Activated CD8-positive, alpha-beta T cell treated with anti-CD3 and anti-CD28 coated beads, Interleukin-2, amount 10 ng/mL, durations not matched to agents 7 days and 5 days (primary cell): ENCODE results near the gene HOXA13. TPM values are rescaled to one million over a fixed set of nuclear protein-coding genes. Genes with fewer than 3 reads are reported as not detected.

Experiments used
- ATAC-seq: fragments of 150-1000 bp; cut with Tn5 transposase; one replicate; pipeline ENCODE4 v1.10.0; 2021; ENCODE audit warnings: moderate library complexity
- CTCF ChIA-PET: fragments of 350-600 bp; sonication (Branson Sonifier 250); formaldehyde crosslinking; loops from one replicate; lab custom pipeline; 2021; ENCODE audit warnings: antibody characterized with exemption; lab: Charles Lee
- POLR2A ChIA-PET: fragments of 350-600 bp; sonication (Branson Sonifier 250); formaldehyde crosslinking; loops from one replicate; lab custom pipeline; 2021; ENCODE audit warnings: antibody characterized with exemption; lab: Charles Lee
- DNase-seq: peaks from one replicate; pipeline ENCODE4 v3.0.0-alpha.2; 2020
- H3K27ac Mint-ChIP-seq: one replicate; pipeline ENCODE4 v1.8.0; 2021; ENCODE audit warnings: mild to moderate bottlenecking, mixed read lengths
- H3K27me3 Mint-ChIP-seq: one replicate; pipeline ENCODE4 v1.8.0; 2021; ENCODE audit warnings: low read depth, mixed read lengths
- H3K36me3 Mint-ChIP-seq: one replicate; pipeline ENCODE4 v1.8.0; 2021; ENCODE audit warnings: low read depth, mixed read lengths
- H3K4me1 Mint-ChIP-seq: one replicate; pipeline ENCODE4 v1.8.0; 2021; ENCODE audit warnings: low read depth, mixed read lengths
- H3K4me3 Mint-ChIP-seq: one replicate; pipeline ENCODE4 v1.8.0; 2021; ENCODE audit warnings: mild to moderate bottlenecking, mixed read lengths
- H3K9me3 Mint-ChIP-seq: one replicate; pipeline ENCODE4 v1.8.0; 2022; ENCODE audit warnings: mixed read lengths; ENCODE audit not compliant: insufficient read depth
- total RNA-seq, 2 experiments: library from RNA; stranded (reverse); gene quantifications; one replicate each; pipeline ENCODE4 v1.2.3, GENCODE V29; 2021

Gene HOXA13
- total RNA-seq, 2 experiments from 2014 or later: not detected

GRCh38 chr7:27212497-27213432 lies 12.9 kb upstream of the HOXA13 start:
- ChIA-PET CTCF (interaction anchor here (1.1 kb wide), 1 partner anchor 8 kb away, joined by 3 read pairs; no protein-coding TSS in a partner anchor), POLR2A (no interaction called here)
- DNase-seq: no peak

DNA sequence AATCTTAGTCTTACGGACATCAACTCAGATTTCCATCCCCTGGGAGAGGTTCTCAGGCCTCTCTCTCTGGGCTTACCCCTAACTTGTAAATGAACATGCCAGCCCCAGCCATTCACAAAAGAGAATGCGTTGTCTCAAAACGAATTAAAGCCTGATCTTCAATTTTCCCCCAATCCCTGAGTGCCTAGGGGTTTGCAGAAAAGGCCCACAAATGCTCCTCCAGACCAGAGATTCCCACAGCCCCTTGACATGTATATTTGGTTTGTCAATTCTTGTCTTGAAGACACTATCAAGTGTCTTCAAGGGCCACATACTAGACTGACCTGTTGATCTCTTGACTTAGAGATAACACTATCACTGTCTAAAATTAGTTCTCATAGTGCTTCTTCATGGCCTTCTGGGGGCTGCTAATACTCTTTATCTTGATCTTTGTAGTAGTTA lies 11.9 kb upstream of the HOXA13 start:
- Mint-ChIP-seq H3K4me1 (peaks cover 5% of the 10 kb centered on the region), H3K27me3 (peaks cover 80% of the 10 kb centered on the region), H3K36me3 (no peaks in the 10 kb centered on the region), H3K27ac (no peak overlapping the region), H3K4me3 (no peak overlapping the region), H3K9me3 (no peaks in the 10 kb centered on the region)
- POLR2A ChIA-PET: interaction anchor here (0.7 kb wide), 1 partner anchor 9 kb away, joined by 3 read pairs; no protein-coding TSS in a partner anchor
- ATAC-seq: no peak
- DNase-seq: no peak
- CTCF ChIA-PET: interaction anchor here (0.8 to 2.5 kb wide), 9 partner anchors 9 to 35 kb away, joined by 3 to 21 read pairs (median 4); no protein-coding TSS in a partner anchor

More at GRCh38 chr7:27212497-27213432, 12.9 kb upstream of the HOXA13 start:
- Mint-ChIP-seq H3K27ac (no peak overlapping the region), H3K4me1 (peaks cover 5% of the 10 kb centered on the region), H3K27me3 (peaks cover 78% of the 10 kb centered on the region), H3K36me3 (no peaks in the 10 kb centered on the region), H3K9me3 (no peaks in the 10 kb centered on the region), H3K4me3 (no peak overlapping the region)
- no peak for ATAC-seq

DNA sequence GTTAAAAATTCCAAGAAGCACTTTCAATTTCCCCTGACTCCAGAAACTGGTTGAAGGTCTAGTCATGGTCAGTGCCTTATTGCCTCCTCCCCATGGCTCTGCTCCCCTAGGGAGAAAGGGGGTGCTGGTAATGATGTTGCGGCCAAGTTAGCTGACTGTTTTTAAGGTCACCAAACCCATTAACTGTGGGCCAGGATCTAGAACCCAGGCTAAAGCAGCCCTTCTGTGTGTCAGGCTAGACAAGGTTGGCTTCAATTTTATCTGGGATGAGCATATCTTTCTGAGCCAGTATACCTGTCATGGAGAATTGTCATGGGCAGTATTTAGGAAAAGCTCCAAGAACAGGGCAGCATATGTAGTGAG lies 11.2 kb upstream of the HOXA13 start:
- Mint-ChIP-seq H3K36me3 (no peaks in the 10 kb centered on the region), H3K27ac (no peak overlapping the region), H3K9me3 (no peaks in the 10 kb centered on the region), H3K27me3 (peaks cover 82% of the 10 kb centered on the region), H3K4me1 (peaks cover 6% of the 10 kb centered on the region), H3K4me3 (no peak overlapping the region)
- POLR2A ChIA-PET: interaction anchor here (0.7 kb wide), 1 partner anchor 10 kb away, joined by 3 read pairs; no protein-coding TSS in a partner anchor
- ATAC-seq: no peak
- DNase-seq: no peak
- CTCF ChIA-PET: interaction anchor here (0.6 to 2.5 kb wide), 18 partner anchors 9 to 714 kb away, joined by 3 to 21 read pairs (median 4); partner anchors contain the start of gene EVX1

DNA sequence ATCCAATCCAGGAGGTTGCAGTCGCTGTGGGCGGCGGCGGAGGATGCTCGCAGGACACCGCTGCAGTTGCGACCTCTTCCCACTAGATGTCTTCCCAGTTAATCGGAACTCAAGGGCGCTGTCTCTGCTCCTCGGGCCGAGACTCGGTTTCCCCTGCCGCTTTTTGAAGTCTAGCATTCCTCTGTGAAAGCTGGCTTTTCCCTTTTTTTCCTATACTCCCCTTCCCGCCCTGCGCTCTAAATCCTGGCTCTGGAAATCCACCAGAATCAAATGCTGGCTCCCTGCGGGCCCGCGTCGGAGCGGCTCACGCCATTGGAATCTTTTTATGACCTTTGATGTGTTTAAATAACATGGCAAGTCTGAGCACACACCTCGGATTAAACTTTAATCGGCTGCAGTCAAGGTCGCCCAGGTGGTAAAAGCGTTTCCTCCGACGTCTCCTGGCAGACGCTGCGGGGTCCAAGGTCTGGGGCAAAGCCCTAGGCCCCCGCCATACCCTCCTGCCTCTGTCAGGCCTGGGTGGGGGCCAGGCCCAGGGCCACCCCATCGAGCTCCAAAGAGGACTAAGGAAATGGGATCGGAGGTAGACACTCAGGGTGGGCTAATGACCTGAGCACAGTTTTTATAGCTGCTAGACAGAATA lies 10.7 kb upstream of the HOXA13 start:
- H3K27ac Mint-ChIP-seq: no peak overlapping the region
- no peak overlapping the region for H3K4me3 Mint-ChIP-seq
- H3K4me1 Mint-ChIP-seq: peaks cover 9% of the 10 kb centered on the region
- H3K9me3 Mint-ChIP-seq: no peaks in the 10 kb centered on the region
- no peaks in the 10 kb centered on the region for H3K36me3 Mint-ChIP-seq
- ChIA-PET POLR2A (no interaction called here), CTCF (interaction anchor here (0.6 to 2.5 kb wide), 19 partner anchors 8 to 809 kb away, joined by 3 to 21 read pairs (median 3); partner anchors contain the start of genes EVX1 and HIBADH)
- ATAC-seq (no peak), DNase-seq (peak; percentile 60)
- peaks cover 82% of the 10 kb centered on the region for H3K27me3 Mint-ChIP-seq

DNA sequence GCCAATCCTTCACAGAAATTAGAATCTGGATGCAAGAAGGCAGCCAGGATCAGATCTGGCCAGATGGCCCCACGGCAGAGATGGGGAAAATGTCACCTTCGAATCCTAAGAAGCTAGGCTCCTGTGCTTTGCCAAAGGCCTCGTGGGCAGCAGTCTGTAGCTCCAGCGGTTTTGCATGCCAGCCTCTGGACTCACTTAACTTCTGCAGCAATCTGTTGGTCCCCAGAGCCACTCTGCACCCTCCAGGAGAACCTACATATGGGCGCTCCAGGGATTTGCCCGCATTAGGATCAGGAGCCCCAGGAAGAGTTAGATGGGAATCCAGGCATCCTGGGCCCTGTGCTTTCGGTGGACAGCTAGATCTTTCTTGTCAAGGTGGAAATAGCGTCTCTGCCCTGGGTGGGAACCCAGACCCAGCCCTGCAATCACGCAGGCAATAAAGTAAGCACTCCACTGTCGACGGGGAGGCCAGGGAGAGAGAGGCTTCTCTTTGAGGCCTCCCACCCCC lies 10.1 kb upstream of the HOXA13 start:
- DNase-seq (no peak), ATAC-seq (no peak)
- Mint-ChIP-seq H3K27ac (no peak overlapping the region), H3K36me3 (no peaks in the 10 kb centered on the region), H3K27me3 (peaks cover 83% of the 10 kb centered on the region), H3K4me3 (no peak overlapping the region), H3K9me3 (no peaks in the 10 kb centered on the region), H3K4me1 (peaks cover 11% of the 10 kb centered on the region)
- ChIA-PET POLR2A (no interaction called here), CTCF (interaction anchor here (0.7 to 2.5 kb wide), 14 partner anchors 11 to 810 kb away, joined by 3 to 21 read pairs (median 4); partner anchors contain the start of gene HIBADH)

DNA sequence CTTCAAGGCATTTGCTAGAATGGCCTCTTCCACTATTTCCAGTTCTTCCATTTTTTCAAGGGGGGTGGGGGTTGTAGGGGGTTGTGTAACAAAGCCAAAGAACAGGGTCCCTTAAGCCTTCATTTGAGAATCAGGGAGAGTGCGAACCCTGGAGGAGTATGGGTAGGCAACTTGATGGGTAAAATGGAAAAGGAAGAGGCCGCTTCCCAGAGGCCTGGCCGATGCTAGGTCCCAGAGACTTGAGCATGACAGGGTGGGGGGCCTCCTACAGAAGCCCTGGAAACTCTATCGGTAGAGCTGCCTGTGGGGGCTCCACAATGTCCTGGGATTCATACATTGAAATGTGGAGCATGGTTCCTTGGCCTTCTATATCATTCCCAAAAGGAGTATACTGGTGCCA lies 9.1 kb upstream of the HOXA13 start:
- Mint-ChIP-seq H3K4me3 (no peak overlapping the region), H3K4me1 (peaks cover 14% of the 10 kb centered on the region), H3K27me3 (peaks cover 86% of the 10 kb centered on the region), H3K27ac (no peak overlapping the region), H3K9me3 (no peaks in the 10 kb centered on the region), H3K36me3 (no peaks in the 10 kb centered on the region)
- ChIA-PET POLR2A (no interaction called here), CTCF (interaction anchor here (1.0 to 2.3 kb wide), 5 partner anchors 14 to 716 kb away, joined by 3 to 13 read pairs (median 4); no protein-coding TSS in a partner anchor)
- no peak for DNase-seq
- no peak for ATAC-seq

- Mint-ChIP-seq H3K36me3 (no peaks in the 10 kb centered on the region), H3K4me1 (peaks cover 14% of the 10 kb centered on the region), H3K27me3 (peaks cover 87% of the 10 kb centered on the region), H3K4me3 (no peak overlapping the region), H3K9me3 (no peaks in the 10 kb centered on the region), H3K27ac (no peak overlapping the region)
- ChIA-PET POLR2A (no interaction called here), CTCF (interaction anchor here (0.9 to 1.4 kb wide), 2 partner anchors 12 to 13 kb away, joined by 3 to 6 read pairs; no protein-coding TSS in a partner anchor)
- no peak for DNase-seq
- ATAC-seq: no peak
These were observed 7.6 kb upstream of the HOXA13 start for GRCh38 chr7:27207348-27207985.

DNA sequence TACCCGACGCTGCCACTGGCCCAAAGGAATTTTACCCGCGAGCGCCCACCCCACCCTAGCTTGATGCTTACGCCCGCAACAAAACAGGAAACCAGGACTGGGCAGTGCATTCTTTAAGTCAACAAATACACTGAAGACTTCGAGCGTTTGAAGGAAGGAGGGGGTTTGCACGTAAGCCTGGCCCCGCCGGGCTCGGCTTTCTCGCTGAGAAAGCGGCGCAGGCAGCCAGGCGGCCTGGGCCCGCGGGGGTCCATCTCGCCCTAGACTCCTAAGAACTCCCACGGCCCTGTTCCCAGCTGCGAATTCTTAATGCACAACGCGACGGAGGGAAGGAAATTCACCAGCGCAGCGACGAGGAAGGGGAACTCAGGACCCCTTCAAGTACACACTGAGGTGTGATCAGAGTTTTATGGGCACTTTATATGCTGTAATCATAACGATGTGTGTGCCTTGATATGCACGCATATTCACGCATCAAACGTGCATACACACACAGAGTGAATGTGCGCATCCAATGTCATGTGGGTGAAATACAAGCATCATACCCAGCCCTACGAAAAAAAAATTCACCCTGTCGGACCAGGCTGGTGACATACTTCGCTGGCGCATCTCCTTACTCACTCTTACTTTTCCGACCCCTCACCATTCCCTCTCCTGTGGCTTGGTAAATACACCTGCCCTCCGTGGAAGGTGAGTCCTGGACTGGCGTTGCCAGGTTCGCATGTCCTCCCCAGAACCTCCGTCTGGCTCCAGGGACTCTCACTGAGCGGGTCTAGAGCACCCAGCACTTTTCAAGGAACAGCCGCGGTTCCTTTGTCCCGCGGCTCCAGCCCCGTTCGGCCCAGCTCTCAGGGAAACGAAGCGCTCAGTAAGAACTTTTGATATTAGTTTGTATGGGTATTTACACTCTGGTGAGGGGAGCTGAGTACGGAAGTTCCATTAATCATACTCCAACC lies 5.7 kb upstream of the HOXA13 start:
- ATAC-seq (no peak), DNase-seq (no peak)
- Mint-ChIP-seq H3K36me3 (no peaks in the 10 kb centered on the region), H3K4me3 (no peak overlapping the region), H3K9me3 (no peaks in the 10 kb centered on the region), H3K4me1 (peaks cover 31% of the 10 kb centered on the region), H3K27ac (no peak overlapping the region), H3K27me3 (peaks cover 88% of the 10 kb centered on the region)
- ChIA-PET CTCF (interaction anchor here (0.9 to 1.4 kb wide), 2 partner anchors 10 to 45 kb away, joined by 3 to 5 read pairs; no protein-coding TSS in a partner anchor), POLR2A (no interaction called here)

DNA sequence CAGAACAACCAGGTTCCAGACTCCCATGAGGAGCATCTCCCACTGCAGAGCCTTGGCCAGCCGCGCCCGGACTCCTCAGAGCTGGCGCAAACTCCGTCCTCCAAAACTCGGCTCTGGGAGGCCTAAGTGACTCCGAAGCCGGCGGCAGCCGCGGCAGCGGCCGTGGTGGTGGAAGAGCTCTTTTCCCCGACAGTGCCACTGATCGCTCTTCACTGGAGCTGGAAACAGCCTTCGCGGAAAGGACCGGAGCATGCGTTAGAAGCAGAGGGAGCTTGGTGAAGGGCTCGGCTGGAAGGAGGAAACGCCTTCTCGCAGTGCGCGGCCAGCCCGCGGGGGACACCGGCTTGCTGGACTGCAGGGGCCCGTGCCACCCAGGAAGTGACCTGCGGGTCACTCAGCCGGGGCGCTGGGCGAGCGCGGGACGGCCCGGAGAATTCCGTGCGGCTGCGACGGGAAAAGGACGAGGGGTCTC lies 5.0 kb upstream of the HOXA13 start:
- POLR2A ChIA-PET: no interaction called here
- Mint-ChIP-seq H3K27ac (no peak overlapping the region), H3K27me3 (peaks cover 87% of the 10 kb centered on the region), H3K9me3 (no peaks in the 10 kb centered on the region), H3K36me3 (no peaks in the 10 kb centered on the region), H3K4me3 (no peak overlapping the region), H3K4me1 (peaks cover 32% of the 10 kb centered on the region)
- ATAC-seq (no peak), DNase-seq (no peak)
- CTCF ChIA-PET: interaction anchor here (0.7 to 1.4 kb wide), 3 partner anchors 9 to 44 kb away, joined by 3 to 5 read pairs (median 3); no protein-coding TSS in a partner anchor

GRCh38 chr7:27203964-27204594 lies 4.2 kb upstream of the HOXA13 start:
- DNase-seq (no peak), ATAC-seq (no peak)
- POLR2A ChIA-PET: no interaction called here
- peaks cover 33% of the 10 kb centered on the region for H3K4me1 Mint-ChIP-seq
- no peaks in the 10 kb centered on the region for H3K9me3 Mint-ChIP-seq
- no peak overlapping the region for H3K27ac Mint-ChIP-seq
- no peak overlapping the region for H3K4me3 Mint-ChIP-seq
- CTCF ChIA-PET: interaction anchor here (0.7 to 1.4 kb wide), 3 partner anchors 8 to 43 kb away, joined by 3 to 5 read pairs (median 3); no protein-coding TSS in a partner anchor
- H3K27me3 Mint-ChIP-seq: peaks cover 84% of the 10 kb centered on the region
- no peaks in the 10 kb centered on the region for H3K36me3 Mint-ChIP-seq
